Measurements from ENCODE around the gene MDM2. TPM values are rescaled to one million over a fixed set of nuclear protein-coding genes. Genes with fewer than 3 reads are reported as not detected.

Gene MDM2
- total and polyA plus RNA-seq, 2 donors (not counting 3 experiments of a cell fraction or from before 2014, with no cell fraction given): 16.7 to 270 TPM

GRCh38 chr12:68878846-68879245 lies 70.9 kb downstream of the MDM2 start:
- TF ChIP-seq POLR2AphosphoS5 (IDR thresholded peaks at IDR 0.05; ENCODE audit: insufficient read depth, low read depth, low read length): no peak
- no peak for TF ChIP-seq GATA2 (IDR thresholded peaks at IDR 0.05; ENCODE audit: insufficient read depth, insufficient read length, low read depth, low read length)
- TF ChIP-seq EZH2 (IDR thresholded peaks at IDR 0.05; ENCODE audit: borderline replicate concordance, low read depth, low read length, severe bottlenecking): no peak
- no peak for TF ChIP-seq FOS (IDR thresholded peaks at IDR 0.05; ENCODE audit: borderline replicate concordance, insufficient read depth, low read length)
- TF ChIP-seq JUN (IDR thresholded peaks at IDR 0.05; ENCODE audit: borderline replicate concordance, insufficient read depth, insufficient read length, low read depth): no peak
- TF ChIP-seq MAX (IDR thresholded peaks at IDR 0.05; ENCODE audit: insufficient read depth, insufficient read length): no peak
- TF ChIP-seq POLR2A (IDR thresholded peaks at IDR 0.05; ENCODE audit: low read depth, low read length): no peak
- no peak for TF ChIP-seq CTCF (IDR thresholded peaks at IDR 0.05; ENCODE audit: extremely low read depth in 1 of 2, insufficient read depth in 1 of 2, low read depth in 1 of 2, low read length in 2 of 2)
- no peak for TF ChIP-seq MYC (IDR thresholded peaks at IDR 0.05; ENCODE audit: low read depth, low read length)
- CTCF ChIA-PET: no interaction called here
- POLR2A ChIA-PET: no interaction called here

More at GRCh38 chr12:68878846-68879245, 70.9 kb downstream of the MDM2 start:
- DNase-seq (ENCODE audit: low read depth, low spot score): no peak
- H3K4me2 ChIP-seq (ENCODE audit: insufficient read depth, low read length): no peak overlapping the region
- H3K4me1 ChIP-seq (ENCODE audit: control insufficient read depth, extremely low read depth, insufficient read depth, low read length): no peaks in the 10 kb centered on the region
- no peaks in the 10 kb centered on the region for H3K9me1 ChIP-seq (replicated peaks; ENCODE audit: control insufficient read depth, extremely low read depth, insufficient read depth, low read length)
- H3K9me3 ChIP-seq (replicated peaks; ENCODE audit: control insufficient read depth, insufficient read depth, low read length): no peaks in the 10 kb centered on the region
- no peaks in the 10 kb centered on the region for H3K79me2 ChIP-seq (ENCODE audit: control insufficient read depth, insufficient read depth, low read length)
- H3K27me3 ChIP-seq (ENCODE audit: control insufficient read depth in 2 of 2, insufficient read depth in 2 of 2, low read length in 2 of 2): peaks cover 5 to 10% of the 10 kb centered on the region in 2 experiments
- H2AFZ ChIP-seq (ENCODE audit: low read depth, low read length): no peak overlapping the region
- dilution Hi-C loops (cut with MboI; ENCODE audit: extremely low pct_ligation_motif_present, low sequenced_read_pairs) (no loop called here), intact Hi-C loops (cut with micrococcal nuclease) (no loop called here)
- no peaks in the 10 kb centered on the region for H4K20me1 ChIP-seq (replicated peaks; ENCODE audit: control insufficient read depth, extremely low read depth, insufficient read depth, low read length)
- H3K9ac ChIP-seq (replicated peaks; ENCODE audit: extremely low read depth, insufficient read depth, low read length): no peak overlapping the region
- no peaks in the 10 kb centered on the region for H3K36me3 ChIP-seq (ENCODE audit: control insufficient read depth in 2 of 2, extremely low read depth in 1 of 2, insufficient read depth in 2 of 2, low read length in 2 of 2)
- no TSS peak for BruUV-seq (replicated peaks)
- no peak overlapping the region for H3K27ac ChIP-seq (ENCODE audit: insufficient read depth, low read depth, low read length)
- no peak for FAIRE-seq
- H3K4me3 ChIP-seq (replicated peaks in 1 of 3; ENCODE audit: insufficient read depth in 1 of 3, low read depth in 1 of 3, low read length in 3 of 3): no peak overlapping the region
